WTC11 (cell line): ENCODE results near the gene RASSF3.

Experiments
- CTCF ChIP-seq: fragments of 200-600 bp; IDR thresholded peaks from 2 replicates; pipeline ENCODE4 v1.8.0; 2022; ENCODE audit warnings: antibody characterized with exemption
- ETV6 ChIP-seq: sonication (generic); formaldehyde crosslinking; IDR thresholded peaks from 2 replicates; pipeline ENCODE4 v1.8.1; 2022; ENCODE audit warnings: mild to moderate bottlenecking, missing genetic modification reagents
- JUN ChIP-seq: sonication (generic); formaldehyde crosslinking; IDR thresholded peaks from 2 replicates; pipeline ENCODE4 v1.8.0; 2023; ENCODE audit warnings: mild to moderate bottlenecking, missing genetic modification reagents
- NR2C2 ChIP-seq: sonication (generic); formaldehyde crosslinking; IDR thresholded peaks from 2 replicates; pipeline ENCODE4 v1.8.0; 2022; ENCODE audit warnings: mild to moderate bottlenecking, missing genetic modification reagents
- TEAD4 ChIP-seq: sonication (generic); formaldehyde crosslinking; IDR thresholded peaks from 2 replicates; pipeline ENCODE4 v1.8.0; 2022; ENCODE audit warnings: mild to moderate bottlenecking, missing genetic modification reagents
- TF ChIP-seq, protein P1 (sequence below): sonication (generic); formaldehyde crosslinking; IDR thresholded peaks from 2 replicates; pipeline ENCODE4 v1.8.0; 2022; ENCODE audit warnings: mild to moderate bottlenecking, missing genetic modification reagents

- TF ChIP-seq ETV6 (no peak), CTCF (no peak), NR2C2 (CRISPR knock-in tag) (no peak), TEAD4 (CRISPR knock-in tag) (no peak), JUN (CRISPR knock-in tag) (no peak)
- TF ChIP-seq, protein P1, sequence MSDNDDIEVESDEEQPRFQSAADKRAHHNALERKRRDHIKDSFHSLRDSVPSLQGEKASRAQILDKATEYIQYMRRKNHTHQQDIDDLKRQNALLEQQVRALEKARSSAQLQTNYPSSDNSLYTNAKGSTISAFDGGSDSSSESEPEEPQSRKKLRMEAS (CRISPR knock-in tag), result no peak
Measured at GRCh38 chr12:64670019-64670418, 59.7 kb downstream of the RASSF3 start.
